Measurements from ENCODE around the gene KRTAP4-2.
"Not testable (repeated sequence)": the region's sequence is repeated elsewhere in the genome, so short reads cannot be mapped to it uniquely, and the experiment has no call there.

KRTAP4-2 gene

DNA sequence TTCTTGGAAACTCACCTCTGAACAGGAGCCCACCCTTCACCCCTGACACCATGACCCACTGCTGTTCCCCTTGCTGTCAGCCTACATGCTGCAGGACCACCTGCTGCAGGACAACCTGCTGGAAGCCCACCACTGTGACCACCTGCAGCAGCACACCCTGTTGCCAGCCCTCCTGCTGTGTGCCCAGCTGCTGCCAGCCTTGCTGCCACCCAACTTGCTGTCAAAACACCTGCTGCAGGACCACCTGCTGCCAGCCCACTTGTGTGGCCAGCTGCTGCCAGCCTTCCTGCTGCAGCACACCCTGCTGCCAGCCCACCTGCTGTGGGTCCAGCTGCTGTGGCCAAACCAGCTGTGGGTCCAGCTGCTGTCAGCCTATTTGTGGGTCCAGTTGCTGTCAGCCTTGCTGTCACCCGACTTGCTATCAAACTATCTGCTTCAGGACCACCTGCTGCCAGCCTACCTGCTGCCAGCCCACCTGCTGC lies 11.9 kb upstream of the KRTAP4-2 start, which contains the start of gene KRTAP9-1:
KRTAP9-1 (plus strand) TSS at position 51 of the 482 bp plus-strand sequence; CDS start at position 51, 0 bp downstream.
- H3K4me1 ChIP-seq (ENCODE audit: control insufficient read depth in 1 of 2, insufficient read depth in 2 of 2, low read length in 2 of 2); H3K27ac ChIP-seq (ENCODE audit: low read depth, low read length); H3K36me3 ChIP-seq (ENCODE audit: control insufficient read depth in 1 of 2, insufficient read depth in 2 of 2, low read length in 2 of 2); H3K9ac ChIP-seq (ENCODE audit: low read depth in 1 of 2, low read length in 2 of 2); H3K4me3 ChIP-seq (ENCODE audit: low read depth in 1 of 2, low read length in 2 of 2); H3K9me3 ChIP-seq (ENCODE audit: control insufficient read depth in 1 of 2, low read length in 2 of 2): not testable (repeated sequence)
- H3K27me3 ChIP-seq (ENCODE audit: control insufficient read depth in 1 of 2, insufficient read depth in 2 of 2, low read length in 2 of 2) = peaks cover 18 to 27% of the 10 kb centered on the region in 2 donors

DNA sequence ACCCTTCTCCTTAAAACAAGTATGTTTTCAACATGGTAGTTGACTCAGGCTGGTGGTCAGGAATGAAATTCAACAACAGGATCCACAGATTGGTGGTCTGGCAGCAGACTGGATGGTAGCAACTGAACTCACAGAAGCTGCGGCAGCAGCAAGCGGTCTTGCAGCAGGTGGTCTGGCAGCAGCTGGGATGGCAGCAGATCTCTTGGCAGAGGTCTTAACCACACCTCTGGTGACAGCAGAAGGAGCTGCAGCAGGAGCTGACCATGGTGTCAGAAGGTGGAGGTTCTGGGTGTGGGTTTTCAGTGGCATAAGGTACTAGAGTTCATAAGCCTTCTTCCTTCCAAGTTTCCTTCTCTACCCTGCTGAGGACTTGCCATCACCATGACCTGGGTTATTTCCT lies 8.9 kb upstream of the KRTAP4-2 start:
- Histone ChIP-seq H3K4me1 (ENCODE audit: control insufficient read depth in 1 of 2, insufficient read depth in 2 of 2, low read length in 2 of 2) (peaks cover 0 to under 1% of the 10 kb centered on the region in 2 donors), H3K9ac (ENCODE audit: low read depth in 1 of 2, low read length in 2 of 2) (no peak overlapping the region), H3K27me3 (ENCODE audit: control insufficient read depth in 1 of 2, insufficient read depth in 2 of 2, low read length in 2 of 2) (peaks cover 18 to 24% of the 10 kb centered on the region in 2 donors), H3K36me3 (ENCODE audit: control insufficient read depth in 1 of 2, insufficient read depth in 2 of 2, low read length in 2 of 2) (no peaks in the 10 kb centered on the region), H3K27ac (ENCODE audit: low read depth, low read length) (no peak overlapping the region), H3K4me3 (ENCODE audit: low read depth in 1 of 2, low read length in 2 of 2) (no peak overlapping the region), H3K9me3 (ENCODE audit: control insufficient read depth in 1 of 2, low read length in 2 of 2) (no peaks in the 10 kb centered on the region)

DNA sequence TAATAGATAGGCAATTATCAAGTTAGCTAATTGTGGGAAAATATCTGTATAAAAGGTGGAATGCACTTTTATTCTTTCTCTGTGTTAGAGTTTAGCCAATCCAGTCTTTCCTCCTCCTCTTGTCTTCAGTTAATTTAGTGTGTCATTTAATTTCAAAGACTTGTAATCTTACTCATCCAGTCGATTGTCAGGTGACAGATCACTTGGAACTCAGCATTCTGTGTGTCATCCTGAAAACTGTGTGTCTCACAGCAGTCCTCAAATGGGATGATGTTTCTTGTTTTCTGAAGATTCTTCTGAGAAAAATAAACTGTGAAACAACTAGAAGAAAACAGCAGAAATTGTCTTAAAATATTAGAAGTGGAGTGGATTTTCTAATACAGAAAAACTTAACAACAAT lies 7.0 kb upstream of the KRTAP4-2 start:
- Histone ChIP-seq H3K27me3 (ENCODE audit: control insufficient read depth in 1 of 2, insufficient read depth in 2 of 2, low read length in 2 of 2) (peaks cover 19 to 20% of the 10 kb centered on the region in 2 donors), H3K4me1 (ENCODE audit: control insufficient read depth in 1 of 2, insufficient read depth in 2 of 2, low read length in 2 of 2) (peaks cover 0 to 5% of the 10 kb centered on the region in 2 donors), H3K9me3 (ENCODE audit: control insufficient read depth in 1 of 2, low read length in 2 of 2) (no peaks in the 10 kb centered on the region), H3K4me3 (ENCODE audit: low read depth in 1 of 2, low read length in 2 of 2) (no peak overlapping the region), H3K9ac (ENCODE audit: low read depth in 1 of 2, low read length in 2 of 2) (no peak overlapping the region), H3K36me3 (ENCODE audit: control insufficient read depth in 1 of 2, insufficient read depth in 2 of 2, low read length in 2 of 2) (no peaks in the 10 kb centered on the region), H3K27ac (ENCODE audit: low read depth, low read length) (no peak overlapping the region)

DNA sequence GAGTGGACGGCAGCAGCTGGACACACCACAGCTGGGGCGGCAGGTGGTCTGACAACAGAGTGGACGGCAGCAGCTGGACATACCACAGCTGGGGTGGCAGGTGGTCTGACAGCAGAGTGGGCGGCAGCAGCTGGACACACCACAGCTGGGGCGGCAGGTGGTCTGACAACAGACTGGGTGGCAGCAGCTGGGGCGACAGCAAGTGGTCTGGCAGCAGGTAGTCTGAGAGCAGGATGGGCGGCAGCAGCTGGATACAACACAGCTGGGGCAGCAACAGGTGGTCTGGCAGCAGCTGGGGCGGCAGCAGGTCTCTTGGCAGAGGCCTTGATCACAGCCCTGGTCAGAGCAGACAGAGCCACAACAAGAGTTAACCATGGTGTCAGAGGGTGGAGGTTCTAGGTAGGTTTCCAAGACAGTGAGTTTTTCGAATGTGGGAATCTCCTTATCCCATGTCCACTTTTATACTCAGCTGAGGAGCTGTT lies 6.5 kb upstream of the KRTAP4-2 start, which contains the start of gene KRTAP4-1:
KRTAP4-1 (minus strand) TSS at position 432 of the 482 bp plus-strand sequence; CDS start at position 375, 57 bp downstream.
- no peaks in the 10 kb centered on the region for H3K9me3 ChIP-seq (ENCODE audit: control insufficient read depth in 1 of 2, low read length in 2 of 2)
- no peak within 1 kb of the TSS for H3K27ac ChIP-seq (ENCODE audit: low read depth, low read length)
- peaks cover 0 to 5% of the 10 kb centered on the region in 2 donors for H3K4me1 ChIP-seq (ENCODE audit: control insufficient read depth in 1 of 2, insufficient read depth in 2 of 2, low read length in 2 of 2)
- peaks cover 16 to 20% of the 10 kb centered on the region in 2 donors for H3K27me3 ChIP-seq (ENCODE audit: control insufficient read depth in 1 of 2, insufficient read depth in 2 of 2, low read length in 2 of 2)
- no peak within 1 kb of the TSS for H3K9ac ChIP-seq (ENCODE audit: low read depth in 1 of 2, low read length in 2 of 2)
- no peak within 1 kb of the TSS for H3K4me3 ChIP-seq (ENCODE audit: low read depth in 1 of 2, low read length in 2 of 2)
- H3K36me3 ChIP-seq (ENCODE audit: control insufficient read depth in 1 of 2, insufficient read depth in 2 of 2, low read length in 2 of 2) = no peaks in the 10 kb centered on the region

DNA sequence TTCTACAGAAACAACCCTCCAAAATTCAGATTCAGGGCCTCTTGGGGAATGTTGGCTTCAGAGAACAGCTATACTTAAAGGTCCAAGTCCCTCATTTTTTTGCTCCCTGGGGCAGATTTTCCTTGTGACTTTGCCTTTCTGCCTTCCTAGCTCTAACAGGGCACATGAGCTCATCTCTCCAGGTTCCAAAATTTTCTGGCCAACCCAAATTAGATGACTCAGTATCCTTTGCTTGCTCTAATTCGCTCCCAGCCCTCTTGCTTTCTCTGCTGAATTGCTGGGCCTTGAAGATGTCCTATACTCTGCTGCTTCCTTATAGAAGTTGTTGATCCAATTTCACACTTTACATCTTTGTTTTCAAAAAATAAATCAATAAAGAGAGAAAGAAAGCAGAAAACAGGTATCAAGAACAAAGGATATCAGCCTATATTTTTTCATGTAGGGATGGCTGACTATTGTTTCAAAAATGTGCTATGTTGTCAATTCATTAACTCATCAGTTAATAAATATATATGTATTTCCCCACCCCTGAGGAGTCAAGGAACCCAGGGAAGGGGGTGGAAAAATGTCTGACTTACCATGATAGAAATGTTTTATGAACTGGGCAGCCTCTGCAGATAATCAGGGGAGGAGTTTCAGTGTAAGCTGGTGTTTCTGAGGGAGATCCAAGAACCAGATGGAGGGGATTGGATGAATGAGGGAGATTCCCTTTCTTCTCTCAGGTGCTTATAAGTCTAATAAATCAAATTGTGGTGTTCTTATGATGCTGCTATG lies 1.0 kb upstream of the KRTAP4-2 start:
- Histone ChIP-seq H3K4me3 (ENCODE audit: low read depth in 1 of 2, low read length in 2 of 2) (no peak overlapping the region), H3K27ac (ENCODE audit: low read depth, low read length) (no peak overlapping the region), H3K4me1 (ENCODE audit: control insufficient read depth in 1 of 2, insufficient read depth in 2 of 2, low read length in 2 of 2) (peaks cover 0 to 5% of the 10 kb centered on the region in 2 donors), H3K9ac (ENCODE audit: low read depth in 1 of 2, low read length in 2 of 2) (no peak overlapping the region), H3K9me3 (ENCODE audit: control insufficient read depth in 1 of 2, low read length in 2 of 2) (no peaks in the 10 kb centered on the region), H3K27me3 (ENCODE audit: control insufficient read depth in 1 of 2, insufficient read depth in 2 of 2, low read length in 2 of 2) (peaks cover 4 to 23% of the 10 kb centered on the region in 2 donors), H3K36me3 (ENCODE audit: control insufficient read depth in 1 of 2, insufficient read depth in 2 of 2, low read length in 2 of 2) (no peaks in the 10 kb centered on the region)

DNA sequence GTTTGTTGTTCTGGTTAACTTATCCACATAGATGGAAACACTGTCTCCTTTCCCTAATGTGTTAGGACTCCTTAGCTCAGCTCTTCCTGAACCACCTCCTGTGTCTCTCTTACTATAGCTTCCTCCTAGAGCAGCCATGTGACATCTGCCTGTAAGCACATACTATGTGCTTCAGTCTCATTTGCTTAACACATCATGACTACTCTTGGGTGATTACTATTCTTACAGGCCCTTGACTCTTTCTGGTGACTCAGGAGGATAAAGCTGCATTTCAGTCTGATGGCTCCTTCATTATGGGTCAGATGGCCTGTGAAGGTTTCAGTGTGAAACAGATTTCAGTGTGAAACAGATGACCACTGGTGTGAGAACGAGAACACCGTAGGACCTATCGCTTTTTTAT lies 320 bp upstream of the KRTAP4-2 start:
- H3K27ac ChIP-seq (ENCODE audit: low read depth, low read length) = no peak overlapping the region
- H3K9ac ChIP-seq (ENCODE audit: low read depth in 1 of 2, low read length in 2 of 2) = no peak overlapping the region
- H3K4me3 ChIP-seq (ENCODE audit: low read depth in 1 of 2, low read length in 2 of 2) = no peak overlapping the region
- H3K4me1 ChIP-seq (ENCODE audit: control insufficient read depth in 1 of 2, insufficient read depth in 2 of 2, low read length in 2 of 2) = peaks cover 0 to 5% of the 10 kb centered on the region in 2 donors
- no peaks in the 10 kb centered on the region for H3K9me3 ChIP-seq (ENCODE audit: control insufficient read depth in 1 of 2, low read length in 2 of 2)
- peaks cover 4 to 23% of the 10 kb centered on the region in 2 donors for H3K27me3 ChIP-seq (ENCODE audit: control insufficient read depth in 1 of 2, insufficient read depth in 2 of 2, low read length in 2 of 2)
- no peaks in the 10 kb centered on the region for H3K36me3 ChIP-seq (ENCODE audit: control insufficient read depth in 1 of 2, insufficient read depth in 2 of 2, low read length in 2 of 2)

DNA sequence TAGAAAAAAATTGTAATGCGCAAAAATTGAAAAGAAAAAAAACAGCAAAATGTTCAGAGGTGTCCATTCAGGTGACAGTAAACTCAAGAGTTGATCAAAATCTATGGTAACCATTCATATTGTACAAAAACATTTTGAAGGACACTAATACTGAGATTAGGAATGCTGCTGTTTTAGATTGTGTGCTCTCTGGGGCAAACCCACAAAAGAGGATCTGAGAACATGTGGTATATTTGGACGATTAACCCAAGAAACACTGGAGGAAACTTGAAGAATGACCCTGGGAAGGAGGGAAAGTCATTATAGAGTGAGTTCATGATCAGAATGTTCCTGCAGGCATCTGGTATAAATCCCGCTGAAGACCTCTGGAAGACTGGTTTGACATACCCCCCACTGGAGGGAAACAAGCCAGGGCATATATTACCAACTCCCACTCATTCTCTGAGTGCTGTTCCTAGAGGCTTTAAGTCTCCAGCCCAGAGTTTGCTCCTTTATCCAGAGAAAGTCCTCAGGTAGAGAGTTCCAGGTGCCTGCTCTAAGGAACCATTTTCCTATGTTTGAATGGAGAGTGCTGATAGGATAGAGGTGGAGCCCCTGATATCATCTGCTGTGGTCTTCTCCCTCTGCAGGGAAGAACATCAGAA lies 1.2 kb downstream of the KRTAP4-2 start:
- H3K27ac ChIP-seq (ENCODE audit: low read depth, low read length) = no peak overlapping the region
- H3K27me3 ChIP-seq (ENCODE audit: control insufficient read depth in 1 of 2, insufficient read depth in 2 of 2, low read length in 2 of 2) = peaks cover 4 to 26% of the 10 kb centered on the region in 2 donors
- H3K4me1 ChIP-seq (ENCODE audit: control insufficient read depth in 1 of 2, insufficient read depth in 2 of 2, low read length in 2 of 2) = peaks cover 0 to 4% of the 10 kb centered on the region in 2 donors
- H3K36me3 ChIP-seq (ENCODE audit: control insufficient read depth in 1 of 2, insufficient read depth in 2 of 2, low read length in 2 of 2) = no peaks in the 10 kb centered on the region
- no peaks in the 10 kb centered on the region for H3K9me3 ChIP-seq (ENCODE audit: control insufficient read depth in 1 of 2, low read length in 2 of 2)
- no peak overlapping the region for H3K9ac ChIP-seq (ENCODE audit: low read depth in 1 of 2, low read length in 2 of 2)
- H3K4me3 ChIP-seq (ENCODE audit: low read depth in 1 of 2, low read length in 2 of 2) = no peak overlapping the region

DNA sequence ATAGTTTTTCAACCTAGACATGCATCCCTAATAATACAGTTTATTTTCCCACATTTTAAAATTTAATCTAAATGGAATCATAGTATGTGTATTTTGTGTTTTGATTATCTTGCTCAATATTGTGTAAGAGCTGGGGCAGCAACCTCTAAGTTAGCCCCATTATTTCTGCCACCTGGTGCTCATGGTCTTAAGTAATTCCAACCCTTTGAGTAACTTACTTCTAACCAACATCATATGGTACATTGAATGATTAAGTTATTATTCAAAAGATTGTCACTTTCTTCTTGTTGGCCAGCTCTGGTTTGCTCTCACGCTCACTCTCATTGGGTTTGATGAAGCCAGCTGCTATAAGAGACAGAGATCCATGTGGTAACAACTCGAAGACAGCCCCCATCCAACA lies 6.1 kb downstream of the KRTAP4-2 start:
- Histone ChIP-seq H3K27me3 (ENCODE audit: control insufficient read depth in 1 of 2, insufficient read depth in 2 of 2, low read length in 2 of 2) (peaks cover 4 to 15% of the 10 kb centered on the region in 2 donors), H3K27ac (ENCODE audit: low read depth, low read length) (no peak overlapping the region), H3K9ac (ENCODE audit: low read depth in 1 of 2, low read length in 2 of 2) (no peak overlapping the region), H3K36me3 (ENCODE audit: control insufficient read depth in 1 of 2, insufficient read depth in 2 of 2, low read length in 2 of 2) (no peaks in the 10 kb centered on the region), H3K4me1 (ENCODE audit: control insufficient read depth in 1 of 2, insufficient read depth in 2 of 2, low read length in 2 of 2) (no peaks in the 10 kb centered on the region), H3K4me3 (ENCODE audit: low read depth in 1 of 2, low read length in 2 of 2) (no peak overlapping the region), H3K9me3 (ENCODE audit: control insufficient read depth in 1 of 2, low read length in 2 of 2) (no peaks in the 10 kb centered on the region)

DNA sequence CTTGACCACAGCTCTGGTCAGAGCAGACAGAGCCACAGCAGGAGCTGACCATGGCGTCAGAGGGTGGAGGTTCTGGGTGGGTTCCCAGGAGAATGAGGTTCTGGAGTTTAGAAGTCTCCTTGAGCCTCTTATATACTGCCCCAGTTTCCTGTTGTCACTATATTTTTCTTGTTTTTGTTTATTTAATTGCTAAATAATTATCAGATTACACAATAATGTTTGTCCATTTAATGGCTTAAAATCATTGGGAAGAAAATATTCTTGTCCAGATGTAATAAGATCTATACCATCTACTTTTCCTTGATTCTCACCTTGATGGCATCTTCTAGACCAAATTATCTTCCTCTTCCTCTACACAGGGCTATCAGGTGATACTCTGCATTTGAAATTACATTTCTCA lies 9.9 kb downstream of the KRTAP4-2 start, which contains the start of gene KRTAP4-3:
KRTAP4-3 (minus strand) TSS at position 101 of the 400 bp plus-strand sequence; CDS start at position 52, 49 bp downstream.
- H3K4me1 ChIP-seq (ENCODE audit: control insufficient read depth in 1 of 2, insufficient read depth in 2 of 2, low read length in 2 of 2) = no peaks in the 10 kb centered on the region
- H3K4me3 ChIP-seq (ENCODE audit: low read depth in 1 of 2, low read length in 2 of 2) = no peak within 1 kb of the TSS
- H3K9me3 ChIP-seq (ENCODE audit: control insufficient read depth in 1 of 2, low read length in 2 of 2) = no peaks in the 10 kb centered on the region
- H3K9ac ChIP-seq (ENCODE audit: low read depth in 1 of 2, low read length in 2 of 2) = no peak within 1 kb of the TSS
- H3K36me3 ChIP-seq (ENCODE audit: control insufficient read depth in 1 of 2, insufficient read depth in 2 of 2, low read length in 2 of 2) = no peaks in the 10 kb centered on the region
- H3K27me3 ChIP-seq (ENCODE audit: control insufficient read depth in 1 of 2, insufficient read depth in 2 of 2, low read length in 2 of 2) = peaks cover 0 to 6% of the 10 kb centered on the region in 2 donors
- no peak within 1 kb of the TSS for H3K27ac ChIP-seq (ENCODE audit: low read depth, low read length)

DNA sequence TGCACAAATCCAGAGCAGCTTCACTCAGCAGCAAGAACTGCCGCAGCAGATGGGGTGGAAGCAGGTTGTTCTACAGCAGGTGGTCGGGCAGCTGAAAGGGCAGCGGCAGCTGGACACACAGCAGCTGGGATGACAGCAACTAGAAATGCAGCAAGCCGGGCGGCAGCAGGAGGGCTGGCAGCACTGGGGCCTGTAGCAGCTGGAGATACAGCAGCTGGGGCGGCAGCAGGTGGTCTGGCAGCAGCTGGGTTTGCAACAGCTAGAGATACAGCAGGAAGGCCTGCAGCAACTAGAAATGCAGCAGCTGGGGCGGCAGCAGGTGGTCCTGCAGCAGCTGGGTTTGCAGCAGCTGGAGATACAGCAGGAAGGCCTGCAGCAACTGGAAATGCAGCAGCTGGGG lies 10.5 kb downstream of the KRTAP4-2 start:
- Histone ChIP-seq H3K9ac (ENCODE audit: low read depth in 1 of 2, low read length in 2 of 2) (no peak overlapping the region), H3K27me3 (ENCODE audit: control insufficient read depth in 1 of 2, insufficient read depth in 2 of 2, low read length in 2 of 2) (peaks cover 0 to 6% of the 10 kb centered on the region in 2 donors), H3K9me3 (ENCODE audit: control insufficient read depth in 1 of 2, low read length in 2 of 2) (no peaks in the 10 kb centered on the region), H3K4me1 (ENCODE audit: control insufficient read depth in 1 of 2, insufficient read depth in 2 of 2, low read length in 2 of 2) (no peaks in the 10 kb centered on the region), H3K4me3 (ENCODE audit: low read depth in 1 of 2, low read length in 2 of 2) (no peak overlapping the region), H3K27ac (ENCODE audit: low read depth, low read length) (no peak overlapping the region), H3K36me3 (ENCODE audit: control insufficient read depth in 1 of 2, insufficient read depth in 2 of 2, low read length in 2 of 2) (no peaks in the 10 kb centered on the region)

All from duodenal mucosa (tissue), 2 donors.